Epidermal melanocyte (primary cell): Measurements from ENCODE around the gene TM9SF2.

ENCODE experiments used
- DNase-seq: peaks from one replicate; pipeline ENCODE4 v3.0.0; 2011; ENCODE audit warnings: low spot score; ENCODE audit not compliant: insufficient read length

Gene TM9SF2

DNA sequence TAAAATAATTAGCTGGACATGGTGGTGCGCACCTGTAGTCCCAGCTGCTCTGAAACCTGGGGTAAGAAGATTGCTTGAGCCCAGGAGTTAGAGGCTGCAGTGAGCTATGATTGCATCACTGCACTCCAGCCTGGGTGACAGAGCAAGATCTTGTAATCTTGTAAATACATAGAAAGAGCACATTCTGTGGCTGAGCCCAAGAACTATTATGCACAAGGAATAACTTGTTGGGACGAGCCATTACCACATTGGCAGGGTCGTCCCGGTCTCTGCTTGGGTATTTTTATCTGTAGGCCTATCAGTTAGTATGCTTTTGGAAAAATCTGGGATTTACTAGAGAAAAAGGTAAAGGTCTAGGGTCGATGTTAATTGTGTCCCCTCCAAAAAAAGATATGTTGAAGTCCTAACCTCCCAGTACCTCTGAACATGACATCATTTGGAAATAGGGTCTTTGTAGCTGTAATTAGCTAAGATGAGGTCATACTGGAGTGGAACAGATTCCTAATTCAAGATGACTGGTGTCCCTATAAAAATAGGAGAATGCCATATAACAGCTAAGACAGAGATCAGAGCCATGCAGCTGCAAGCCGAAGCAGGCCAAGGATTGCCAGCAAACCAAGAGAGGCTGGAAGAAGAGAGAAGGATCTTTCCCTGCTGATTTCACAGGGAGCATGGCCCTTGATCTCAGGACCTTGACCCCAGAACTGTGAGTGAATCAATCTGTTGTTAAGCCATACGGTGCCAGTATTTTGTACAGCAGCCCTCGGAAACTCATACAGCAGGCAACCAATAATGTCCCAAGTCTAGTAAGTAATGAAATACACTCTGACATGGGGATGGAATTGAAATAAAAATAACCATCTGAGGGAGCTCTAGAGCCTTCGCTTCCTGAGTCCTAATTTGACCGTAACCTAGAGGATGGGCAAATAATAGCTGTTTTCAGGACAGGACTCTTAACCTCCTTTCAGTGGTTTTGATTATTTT lies 77.0 kb downstream of the TM9SF2 start:
- no peak for DNase-seq

DNA sequence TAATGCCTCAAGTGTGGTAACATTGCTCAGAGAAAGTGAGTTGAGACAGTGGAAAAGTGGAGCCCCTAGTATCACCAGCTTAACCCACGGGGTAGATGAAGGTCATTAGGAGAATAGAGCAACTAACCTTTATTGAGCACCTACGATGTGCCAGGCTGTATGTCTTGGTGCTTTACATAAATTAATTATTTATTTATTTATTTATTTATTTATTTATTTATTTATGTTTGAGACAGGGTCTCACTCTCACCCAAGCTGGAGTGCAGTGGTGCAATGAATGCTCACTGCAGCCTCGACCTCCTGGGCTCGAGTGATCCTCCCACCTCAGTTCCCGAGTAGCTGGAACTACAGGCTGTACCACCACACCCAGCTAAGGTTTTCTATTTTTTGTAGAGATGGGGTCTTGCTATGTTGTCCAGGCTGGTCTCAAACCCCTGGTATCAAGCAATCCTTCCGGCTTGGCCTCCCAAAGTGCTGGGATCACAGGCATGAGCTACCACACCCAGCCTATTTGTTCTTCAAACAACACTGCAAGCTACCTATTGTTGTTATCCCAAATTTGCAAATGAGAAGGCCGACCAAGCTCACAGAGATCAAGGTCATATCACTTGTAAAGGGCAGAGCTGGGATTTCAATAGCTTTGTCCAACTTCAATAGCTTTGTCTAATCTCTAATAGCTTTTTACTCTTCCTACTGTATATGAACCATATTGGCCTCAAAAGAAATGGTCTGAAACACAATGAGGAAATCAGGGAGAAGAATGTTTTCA lies 79.4 kb downstream of the TM9SF2 start:
- no peak for DNase-seq

DNA sequence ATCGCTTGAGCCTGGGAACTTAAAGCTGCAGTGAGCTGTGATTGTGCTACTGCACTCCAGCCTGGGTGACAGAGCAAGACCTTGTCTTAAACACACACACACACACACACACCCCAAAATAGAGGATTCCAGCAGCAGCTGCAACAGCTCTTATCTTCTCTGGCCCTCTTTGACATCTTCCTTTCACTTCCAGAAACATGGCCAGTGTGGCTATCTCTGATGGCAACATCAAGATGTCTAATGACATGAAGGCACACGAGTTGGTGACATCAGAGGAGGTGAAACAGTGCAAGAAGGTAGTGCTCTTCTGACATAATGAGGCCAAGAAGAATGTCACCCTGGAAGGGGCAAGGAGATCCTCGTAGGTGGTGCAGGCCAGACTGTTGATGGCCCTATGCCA lies 81.2 kb downstream of the TM9SF2 start:
- no peak for DNase-seq

DNA sequence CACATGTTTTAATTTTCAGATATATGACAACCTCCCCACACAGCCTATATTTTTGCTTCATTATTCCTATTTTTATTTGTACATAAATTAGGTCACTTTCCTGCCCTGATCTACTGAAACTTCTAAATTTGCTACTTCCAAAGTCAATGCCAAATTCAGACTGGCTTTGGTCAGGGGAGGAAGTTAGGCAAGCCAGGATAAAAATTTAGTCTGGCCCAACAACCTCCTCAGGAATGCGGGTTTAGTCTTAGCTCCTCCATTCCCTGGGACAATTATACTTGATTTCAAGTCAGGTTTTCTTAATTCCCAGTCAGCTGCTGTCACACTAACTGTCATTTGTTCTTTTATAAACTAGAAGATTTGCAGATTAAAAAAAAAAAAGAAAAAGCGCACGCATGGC lies 84.3 kb downstream of the TM9SF2 start:
- DNase-seq, result no peak

DNA sequence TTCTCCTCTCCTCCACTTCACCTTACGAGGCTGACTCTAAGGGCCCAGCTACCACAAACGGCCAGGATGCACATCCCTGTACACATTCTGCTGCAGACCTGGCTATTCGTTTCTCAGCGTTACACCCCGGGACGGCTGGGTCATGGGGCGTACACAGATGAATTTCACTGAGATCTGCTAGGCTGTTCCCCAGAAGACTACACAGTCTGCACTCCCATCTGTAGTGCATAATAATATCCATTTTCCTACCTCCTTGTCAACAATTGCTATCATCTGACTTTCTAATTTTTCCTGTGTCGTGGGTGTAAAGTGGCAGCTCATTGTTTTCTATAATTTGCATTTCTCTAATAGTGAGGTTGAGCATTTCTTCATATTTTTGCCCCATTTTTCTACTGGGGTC lies 85.7 kb downstream of the TM9SF2 start:
- DNase-seq, result no peak

DNA sequence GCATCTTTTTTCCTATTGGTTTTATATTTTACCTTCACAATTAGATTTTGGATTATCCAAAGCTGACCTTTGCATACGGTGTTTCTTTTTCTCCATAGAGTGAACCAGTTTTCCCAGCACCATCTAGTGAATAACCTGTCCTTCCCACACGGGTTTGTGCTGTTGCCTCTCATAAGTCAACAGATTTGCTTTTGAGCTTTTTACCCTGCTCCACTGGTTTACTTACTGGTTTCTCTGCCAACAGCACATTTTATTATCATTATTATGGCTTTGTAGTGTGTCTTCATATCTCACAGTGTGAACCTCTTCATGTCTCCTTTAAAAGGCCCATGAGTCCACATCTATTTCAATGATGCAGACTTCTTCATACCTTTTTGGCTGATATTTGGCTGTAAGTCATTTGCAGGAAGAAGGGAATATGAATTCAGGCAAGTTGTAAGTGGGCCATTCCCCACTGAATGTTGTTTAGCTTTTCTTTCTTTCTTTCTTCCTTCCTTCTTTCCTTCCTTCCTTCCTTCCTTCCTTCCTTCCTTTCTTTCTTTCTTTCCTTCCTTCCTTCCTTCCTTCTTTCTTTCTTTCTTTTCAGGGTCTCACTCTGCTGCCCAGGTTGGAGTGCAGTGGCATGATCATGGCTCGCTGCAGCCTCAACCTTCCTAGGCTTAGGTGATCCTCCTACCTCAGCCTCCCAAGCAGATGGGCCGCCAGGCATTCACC lies 86.8 kb downstream of the TM9SF2 start:
- DNase-seq, result no peak

DNA sequence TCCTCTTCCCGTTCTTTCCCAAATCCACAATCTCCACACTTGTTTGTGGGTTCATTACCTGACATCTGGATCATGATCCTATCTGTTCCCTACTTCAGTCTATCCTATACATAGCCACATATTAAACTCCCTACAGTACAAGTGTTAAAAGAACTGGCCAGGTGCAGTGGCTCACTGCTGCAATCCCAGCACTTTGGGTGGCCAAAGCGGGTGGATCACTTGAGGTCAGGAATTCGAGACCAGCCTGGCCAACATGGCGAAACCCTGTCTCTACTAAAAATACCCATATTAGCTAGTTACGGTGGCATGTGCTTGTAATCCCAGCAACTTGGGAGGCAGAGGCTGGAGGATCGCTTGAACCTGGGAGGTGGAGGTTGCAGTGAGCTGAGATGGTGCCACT lies 88.3 kb downstream of the TM9SF2 start:
- no peak for DNase-seq

DNA sequence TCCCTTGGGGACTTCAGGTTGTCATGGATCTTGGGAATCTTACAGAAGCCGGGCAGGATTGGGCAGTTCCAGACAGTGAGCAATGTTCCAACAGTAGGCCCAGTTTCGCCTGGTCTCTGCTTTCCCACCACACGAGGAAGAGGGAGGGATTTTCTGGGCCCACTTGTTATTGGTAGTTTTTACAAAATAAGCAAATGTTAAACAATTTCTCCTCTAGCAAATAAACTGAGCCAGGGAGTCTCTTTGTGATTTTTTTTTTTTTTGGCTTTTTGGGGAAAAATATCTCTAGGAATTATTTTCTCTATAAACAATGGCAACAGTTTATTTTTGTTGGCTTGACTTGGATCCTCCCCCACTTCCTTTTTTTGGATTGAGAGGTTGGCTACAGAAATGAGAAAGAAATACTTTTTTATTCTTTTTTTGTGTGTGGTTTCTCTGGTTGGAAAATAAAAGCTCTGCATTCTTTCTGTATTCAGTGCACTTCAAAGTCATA lies 89.3 kb downstream of the TM9SF2 start:
- DNase-seq, result no peak

DNA sequence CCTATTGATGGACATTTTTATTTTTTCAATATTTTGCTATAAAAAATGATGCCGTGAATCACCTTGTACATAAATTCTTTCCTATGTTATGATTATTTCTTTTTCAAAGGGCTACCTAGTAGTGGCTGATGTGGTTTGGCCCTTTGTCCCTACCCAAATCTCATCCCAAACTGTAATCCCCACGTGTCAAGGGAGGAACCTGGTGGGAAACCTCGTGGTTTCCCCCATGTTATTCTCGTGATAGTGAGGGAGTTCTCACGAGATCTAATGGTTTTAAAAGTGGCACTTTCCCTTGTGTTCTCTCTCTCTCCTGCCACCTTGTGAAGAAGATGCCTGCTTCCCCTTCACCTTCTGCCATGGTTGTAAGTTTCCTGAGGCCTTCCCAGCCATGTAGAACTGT lies 94.9 kb downstream of the TM9SF2 start:
- DNase-seq, result no peak

DNA sequence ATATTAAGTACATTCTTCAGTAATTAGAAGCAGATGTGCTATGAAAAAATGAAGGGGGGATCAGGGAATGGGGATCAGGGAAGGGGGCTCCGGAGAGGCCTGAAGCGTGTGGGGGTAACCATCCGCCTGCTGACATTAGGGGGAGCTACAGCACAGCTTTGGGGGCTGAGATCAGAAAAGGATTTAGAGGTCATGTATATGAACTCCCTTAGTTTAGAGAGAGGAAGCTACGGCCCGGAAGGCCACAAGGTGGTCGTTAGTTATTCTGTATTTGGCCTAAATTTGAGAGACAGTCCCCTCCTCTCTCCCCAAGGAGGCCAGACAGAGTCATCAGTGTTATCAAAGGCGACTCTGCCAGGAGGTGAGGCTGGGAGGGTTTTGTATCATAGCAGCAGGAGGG lies 99.0 kb downstream of the TM9SF2 start:
- DNase-seq, result no peak

DNA sequence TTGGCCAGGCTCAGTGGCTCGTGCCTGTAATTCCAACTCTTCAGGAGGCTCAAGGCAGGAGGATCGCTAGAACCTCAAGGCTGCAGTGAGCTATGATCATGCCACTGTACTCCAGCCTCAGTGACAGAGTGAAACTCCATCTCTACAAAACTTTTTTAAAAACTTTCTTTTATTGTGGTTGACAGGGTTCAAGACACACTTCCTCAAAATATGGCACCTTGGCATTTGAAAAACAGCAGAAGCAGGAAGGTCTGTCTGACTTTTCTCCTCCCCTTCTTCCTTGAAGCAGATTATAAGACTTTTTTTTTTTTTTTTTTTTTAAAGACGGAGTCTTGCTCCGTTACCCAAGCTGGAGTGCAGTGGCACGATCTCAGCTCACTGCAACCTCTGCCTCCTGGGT lies 100.3 kb downstream of the TM9SF2 start:
- DNase-seq, result no peak

DNA sequence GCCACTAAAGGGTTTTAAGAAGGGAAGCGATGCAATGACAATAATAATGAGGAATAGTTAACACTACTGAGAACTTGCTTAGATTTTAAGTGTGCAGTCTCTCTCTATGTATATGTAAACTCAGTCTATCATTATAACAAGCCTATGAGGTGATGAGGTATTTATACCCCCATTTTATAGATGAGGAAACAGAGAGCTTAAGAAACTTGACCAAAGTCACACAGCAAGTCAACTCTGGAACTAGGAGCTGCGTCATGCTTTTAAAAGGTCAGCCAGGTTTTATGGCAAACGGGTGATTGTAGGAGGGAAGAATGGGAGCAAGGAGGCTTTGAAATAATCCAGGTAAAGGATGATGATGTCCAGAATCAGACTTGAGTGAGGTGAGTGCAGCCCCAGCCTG lies 103.4 kb downstream of the TM9SF2 start:
- no peak for DNase-seq

DNA sequence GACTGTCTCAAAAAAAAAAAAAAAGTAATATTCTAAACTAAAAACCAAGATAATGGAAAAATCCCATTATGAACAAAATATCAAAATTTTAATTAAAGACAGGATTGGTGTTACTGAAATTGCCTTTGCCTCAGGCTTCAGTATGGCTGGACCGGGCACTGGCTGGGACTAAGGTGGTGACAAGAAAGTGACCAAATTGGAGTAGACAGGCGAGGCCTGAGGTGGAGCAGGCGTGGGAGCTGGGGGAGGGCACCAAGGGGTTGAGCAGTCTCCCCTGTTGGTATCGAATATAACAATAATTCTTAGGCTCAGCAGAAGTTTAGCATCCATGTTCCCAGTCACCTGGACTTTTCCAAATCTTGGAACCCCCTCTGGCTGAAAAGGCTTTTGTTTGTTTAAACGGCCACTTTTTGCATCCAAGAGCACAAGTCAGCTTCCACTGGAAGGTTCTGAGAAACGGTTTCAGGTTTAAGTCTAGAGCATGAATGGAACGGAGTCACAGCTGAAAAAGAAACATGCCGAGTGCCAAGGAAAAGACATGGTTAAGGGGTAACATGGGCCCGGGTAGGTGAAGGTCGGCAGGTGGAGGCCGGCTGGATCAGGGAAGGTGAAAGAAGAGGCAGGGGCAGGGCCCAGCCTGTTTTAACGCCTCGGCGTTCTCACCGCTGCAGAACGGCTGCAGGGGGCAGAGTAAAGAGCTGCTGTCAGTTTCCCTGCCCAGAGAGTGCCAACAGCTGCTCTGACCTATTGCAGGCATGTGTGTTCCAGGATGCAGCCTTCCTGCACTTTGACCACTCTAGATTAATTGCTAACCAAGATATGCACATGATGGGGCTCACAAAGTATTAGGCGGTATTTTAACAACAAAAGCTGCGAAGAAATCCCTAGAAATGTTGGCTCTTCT lies 104.4 kb downstream of the TM9SF2 start:
- no peak for DNase-seq

DNA sequence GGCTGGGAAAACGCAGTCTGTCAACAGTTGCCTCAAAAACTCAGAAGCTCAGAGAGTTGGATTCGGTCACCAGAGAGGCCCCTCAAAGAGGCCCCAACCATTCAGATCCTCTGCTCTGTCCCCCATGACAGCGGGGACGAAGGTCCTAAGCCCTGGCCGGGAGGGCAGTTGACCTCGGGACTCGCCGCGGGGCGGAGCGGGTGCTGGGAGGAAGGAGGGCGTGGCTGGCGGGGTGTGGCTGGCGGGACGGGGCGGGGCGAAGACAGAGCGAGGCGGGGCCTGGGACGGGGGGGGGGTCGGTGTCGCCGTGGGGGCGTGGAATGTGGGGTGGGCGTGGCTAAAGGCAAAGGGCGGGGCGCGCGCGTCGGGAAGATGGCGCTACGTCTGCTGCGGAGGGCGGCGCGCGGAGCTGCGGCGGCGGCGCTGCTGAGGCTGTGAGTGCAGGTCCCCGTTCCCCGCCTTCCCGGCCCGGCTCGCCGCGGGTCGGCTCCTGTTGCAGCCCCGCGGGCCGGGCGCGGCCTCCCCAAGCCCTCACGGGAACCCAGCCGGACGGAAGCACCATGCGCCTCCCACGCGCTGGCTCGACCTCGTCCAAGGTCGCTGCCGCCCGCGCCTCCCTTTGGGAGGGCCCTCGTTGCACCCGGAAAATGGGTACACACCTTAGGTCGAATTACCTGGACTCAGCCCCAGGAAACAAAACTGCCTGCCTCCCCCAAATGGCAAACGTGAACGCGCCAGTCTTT lies 105.2 kb downstream of the TM9SF2 start, which contains the start of gene CLYBL:
Gene CLYBL (plus strand): TSS at position 367 of the 743 bp plus-strand sequence.
- DNase-seq, result peak; percentile 61

DNA sequence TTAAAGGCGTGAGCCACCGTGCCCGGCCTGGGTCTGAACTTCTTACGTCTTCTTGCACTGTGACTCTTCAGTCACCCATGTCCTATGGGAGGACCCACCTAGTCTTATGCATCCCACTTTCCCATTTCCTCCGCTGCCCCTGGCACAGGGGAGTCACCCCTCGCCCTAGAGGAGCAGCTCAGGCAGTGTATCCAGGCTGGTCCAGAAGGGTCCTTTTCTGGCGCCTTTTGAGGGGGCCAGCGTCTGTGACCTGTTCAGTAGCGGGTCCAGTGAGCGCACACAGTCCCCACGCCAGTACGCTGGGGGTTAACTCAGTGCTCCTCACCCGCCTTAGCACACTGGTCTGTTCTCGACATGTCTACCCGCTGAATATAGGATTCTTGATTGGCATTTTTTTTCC lies 107.1 kb downstream of the TM9SF2 start:
- no peak for DNase-seq

DNA sequence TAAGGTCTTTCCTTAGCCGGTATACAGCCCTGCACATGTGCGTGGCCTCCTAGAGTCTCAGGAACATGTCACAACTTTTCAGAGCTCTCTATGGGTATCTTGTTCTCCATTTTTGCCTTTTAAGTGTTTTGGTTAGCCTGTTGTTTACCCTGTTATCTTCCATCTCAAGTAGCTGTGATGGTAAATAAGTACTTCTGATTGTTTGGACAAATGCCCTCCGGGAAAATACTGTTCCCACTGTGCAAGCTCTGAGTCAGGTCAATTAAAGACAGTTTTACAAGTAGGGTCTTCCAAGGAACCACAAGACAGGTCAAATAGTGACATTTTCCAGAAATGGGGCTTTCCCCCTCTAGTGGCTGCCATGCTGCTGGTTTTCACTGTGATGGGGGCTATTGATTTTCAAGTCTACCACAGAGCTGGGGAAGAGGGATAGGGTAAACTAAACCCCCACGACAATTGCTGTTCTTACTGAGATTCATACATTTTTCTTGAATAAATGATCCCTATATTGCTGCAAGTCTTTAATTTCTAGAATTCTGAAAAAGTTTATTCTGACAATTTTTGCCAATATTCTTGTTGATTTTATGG lies 109.5 kb downstream of the TM9SF2 start:
- no peak for DNase-seq
